Ishikawa (cell line): Measurements from ENCODE around the gene PRKCQ.

ENCODE experiments used
- CEBPB ChIP-seq: IDR thresholded peaks from 2 replicates; pipeline ENCODE4 v1.6.1; 2012
- CREB1 ChIP-seq: IDR thresholded peaks from 2 replicates; pipeline ENCODE4 v1.6.1; 2012; ENCODE audit warnings: low read depth
- EGR1 ChIP-seq: IDR thresholded peaks from 2 replicates; pipeline ENCODE4 v1.6.1; 2012
- EP300 ChIP-seq: IDR thresholded peaks from 2 replicates; pipeline ENCODE4 v1.6.1; 2012; ENCODE audit warnings: borderline replicate concordance
- FOXM1 ChIP-seq: IDR thresholded peaks from 2 replicates; pipeline ENCODE4 v1.6.1; 2012; ENCODE audit warnings: low read depth, borderline replicate concordance
- MAX ChIP-seq: IDR thresholded peaks from 2 replicates; pipeline ENCODE4 v1.6.1; 2012
- NFIC ChIP-seq: IDR thresholded peaks from 2 replicates; pipeline ENCODE4 v1.6.1; 2012
- RAD21 ChIP-seq: IDR thresholded peaks from 2 replicates; pipeline ENCODE4 v1.6.1; 2012; ENCODE audit warnings: low read depth
- TAF1 ChIP-seq: IDR thresholded peaks from 2 replicates; pipeline ENCODE4 v1.6.1; 2012; ENCODE audit warnings: low read depth, mild to moderate bottlenecking
- TCF12 ChIP-seq: IDR thresholded peaks from 2 replicates; pipeline ENCODE4 v1.6.1; 2012; ENCODE audit warnings: low read depth
- TEAD4 ChIP-seq: IDR thresholded peaks from 2 replicates; pipeline ENCODE4 v1.6.1; 2012
- YY1 ChIP-seq: IDR thresholded peaks from 2 replicates; pipeline ENCODE4 v1.6.1; 2012; ENCODE audit warnings: low read depth
- ZBTB7A ChIP-seq: IDR thresholded peaks from 2 replicates; pipeline ENCODE4 v1.6.1; 2012; ENCODE audit warnings: low read depth
- TF ChIP-seq, protein P1 (sequence below): IDR thresholded peaks from 2 replicates; pipeline ENCODE4 v1.6.1; 2012
- TF ChIP-seq, protein P2 (sequence below): IDR thresholded peaks from 2 replicates; pipeline ENCODE4 v1.6.1; 2012; ENCODE audit warnings: low read depth, mild to moderate bottlenecking

Gene PRKCQ

GRCh38 chr10:6491841-6492609, 88.1 kb downstream of the PRKCQ start:
- TF ChIP-seq RAD21, result no peak
- no peak for TF ChIP-seq NFIC
- no peak for TF ChIP-seq TCF12
- TF ChIP-seq TAF1, result no peak
- no peak for TF ChIP-seq ZBTB7A
- TF ChIP-seq MAX, result no peak
- TF ChIP-seq YY1, result no peak
- TF ChIP-seq EP300, result no peak
- TF ChIP-seq, protein P1, sequence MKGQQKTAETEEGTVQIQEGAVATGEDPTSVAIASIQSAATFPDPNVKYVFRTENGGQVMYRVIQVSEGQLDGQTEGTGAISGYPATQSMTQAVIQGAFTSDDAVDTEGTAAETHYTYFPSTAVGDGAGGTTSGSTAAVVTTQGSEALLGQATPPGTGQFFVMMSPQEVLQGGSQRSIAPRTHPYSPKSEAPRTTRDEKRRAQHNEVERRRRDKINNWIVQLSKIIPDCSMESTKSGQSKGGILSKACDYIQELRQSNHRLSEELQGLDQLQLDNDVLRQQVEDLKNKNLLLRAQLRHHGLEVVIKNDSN, result no peak
- TF ChIP-seq FOXM1, result no peak

GRCh38 chr10:6490614-6491013, 89.5 kb downstream of the PRKCQ start:
- TF ChIP-seq, protein P2, sequence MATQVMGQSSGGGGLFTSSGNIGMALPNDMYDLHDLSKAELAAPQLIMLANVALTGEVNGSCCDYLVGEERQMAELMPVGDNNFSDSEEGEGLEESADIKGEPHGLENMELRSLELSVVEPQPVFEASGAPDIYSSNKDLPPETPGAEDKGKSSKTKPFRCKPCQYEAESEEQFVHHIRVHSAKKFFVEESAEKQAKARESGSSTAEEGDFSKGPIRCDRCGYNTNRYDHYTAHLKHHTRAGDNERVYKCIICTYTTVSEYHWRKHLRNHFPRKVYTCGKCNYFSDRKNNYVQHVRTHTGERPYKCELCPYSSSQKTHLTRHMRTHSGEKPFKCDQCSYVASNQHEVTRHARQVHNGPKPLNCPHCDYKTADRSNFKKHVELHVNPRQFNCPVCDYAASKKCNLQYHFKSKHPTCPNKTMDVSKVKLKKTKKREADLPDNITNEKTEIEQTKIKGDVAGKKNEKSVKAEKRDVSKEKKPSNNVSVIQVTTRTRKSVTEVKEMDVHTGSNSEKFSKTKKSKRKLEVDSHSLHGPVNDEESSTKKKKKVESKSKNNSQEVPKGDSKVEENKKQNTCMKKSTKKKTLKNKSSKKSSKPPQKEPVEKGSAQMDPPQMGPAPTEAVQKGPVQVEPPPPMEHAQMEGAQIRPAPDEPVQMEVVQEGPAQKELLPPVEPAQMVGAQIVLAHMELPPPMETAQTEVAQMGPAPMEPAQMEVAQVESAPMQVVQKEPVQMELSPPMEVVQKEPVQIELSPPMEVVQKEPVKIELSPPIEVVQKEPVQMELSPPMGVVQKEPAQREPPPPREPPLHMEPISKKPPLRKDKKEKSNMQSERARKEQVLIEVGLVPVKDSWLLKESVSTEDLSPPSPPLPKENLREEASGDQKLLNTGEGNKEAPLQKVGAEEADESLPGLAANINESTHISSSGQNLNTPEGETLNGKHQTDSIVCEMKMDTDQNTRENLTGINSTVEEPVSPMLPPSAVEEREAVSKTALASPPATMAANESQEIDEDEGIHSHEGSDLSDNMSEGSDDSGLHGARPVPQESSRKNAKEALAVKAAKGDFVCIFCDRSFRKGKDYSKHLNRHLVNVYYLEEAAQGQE, result no peak
- TF ChIP-seq CREB1 (no peak), TEAD4 (no peak), TCF12 (no peak), NFIC (no peak)

GRCh38 chr10:6487920-6488319, 92.2 kb downstream of the PRKCQ start:
- no peak for TF ChIP-seq EP300
- TF ChIP-seq ZBTB7A, result no peak
- TF ChIP-seq RAD21, result no peak
- no peak for TF ChIP-seq FOXM1
- no peak for TF ChIP-seq CREB1
- no peak for TF ChIP-seq NFIC
- no peak for TF ChIP-seq EGR1
- TF ChIP-seq, protein P2, result no peak
- TF ChIP-seq CEBPB, result no peak
- TF ChIP-seq, protein P1, result no peak
- TF ChIP-seq MAX, result no peak
- TF ChIP-seq TEAD4, result no peak
- no peak for TF ChIP-seq TCF12
- TF ChIP-seq TAF1, result no peak
- no peak for TF ChIP-seq YY1

GRCh38 chr10:6486309-6486708, 93.8 kb downstream of the PRKCQ start:
- TF ChIP-seq TAF1 (no peak), RAD21 (no peak), NFIC (no peak)

- TF ChIP-seq MAX, result no peak
- no peak for TF ChIP-seq FOXM1
- no peak for TF ChIP-seq TAF1
- TF ChIP-seq EP300, result no peak
- TF ChIP-seq, protein P2, result no peak
- no peak for TF ChIP-seq CREB1
- no peak for TF ChIP-seq TCF12
- TF ChIP-seq RAD21, result no peak
- no peak for TF ChIP-seq ZBTB7A
- no peak for TF ChIP-seq CEBPB
- TF ChIP-seq EGR1, result no peak
- no peak for TF ChIP-seq NFIC
- TF ChIP-seq TEAD4, result no peak
- no peak for TF ChIP-seq YY1
- TF ChIP-seq, protein P1, result no peak
These were observed 97.2 kb downstream of the PRKCQ start for GRCh38 chr10:6482737-6483357.
